ENCODE measurements around the gene RBPJL.

RBPJL gene

GRCh38 chr20:45306431-45306982 lies at the start of gene RBPJL:
TSS of gene RBPJL (plus strand) at chr20:45306840. CDS start at chr20:45306923, 83 bp downstream.
- Histone ChIP-seq H3K4me3 (IDR thresholded peaks at IDR 0.05; ENCODE audit: insufficient read depth, low read depth, low read length) (no peak within 1 kb of the TSS), H3K4me1 (ENCODE audit: low read depth, poor library complexity, severe bottlenecking) (peaks cover 24% of the 10 kb centered on the region), H2AFZ (ENCODE audit: low read depth) (no peak within 1 kb of the TSS), H4K20me1 (ENCODE audit: insufficient read depth) (no peaks in the 10 kb centered on the region), H3K27me3 (ENCODE audit: insufficient read depth, low read depth) (no peaks in the 10 kb centered on the region), H3K9ac (no peak within 1 kb of the TSS), H3K27ac (no peak within 1 kb of the TSS), H3K4me2 (no peak within 1 kb of the TSS), H3K36me3 (ENCODE audit: insufficient read depth) (no peaks in the 10 kb centered on the region), H3K79me2 (ENCODE audit: insufficient read depth, low read depth) (no peaks in the 10 kb centered on the region)
- peak; percentile 42 for TF ChIP-seq CTCF (conservative IDR thresholded peaks at IDR 0.05; ENCODE audit: low read depth, low read length)

- H3K9ac ChIP-seq: no peak overlapping the region
- H2AFZ ChIP-seq (ENCODE audit: low read depth): no peak overlapping the region
- H3K27me3 ChIP-seq (ENCODE audit: insufficient read depth, low read depth): no peaks in the 10 kb centered on the region
- peaks cover 40% of the 10 kb centered on the region for H3K4me1 ChIP-seq (ENCODE audit: low read depth, poor library complexity, severe bottlenecking)
- no peaks in the 10 kb centered on the region for H4K20me1 ChIP-seq (ENCODE audit: insufficient read depth)
- no peak for TF ChIP-seq CTCF (conservative IDR thresholded peaks at IDR 0.05; ENCODE audit: low read depth, low read length)
- no peaks in the 10 kb centered on the region for H3K36me3 ChIP-seq (ENCODE audit: insufficient read depth)
- no peak overlapping the region for H3K27ac ChIP-seq
- H3K4me2 ChIP-seq: no peak overlapping the region
- no peaks in the 10 kb centered on the region for H3K79me2 ChIP-seq (ENCODE audit: insufficient read depth, low read depth)
- no peak overlapping the region for H3K4me3 ChIP-seq (IDR thresholded peaks at IDR 0.05; ENCODE audit: insufficient read depth, low read depth, low read length)
Observed at GRCh38 chr20:45257161-45257560, 49.5 kb upstream of the RBPJL start.

- peaks cover 40% of the 10 kb centered on the region for H3K4me1 ChIP-seq (ENCODE audit: low read depth, poor library complexity, severe bottlenecking)
- TF ChIP-seq CTCF (conservative IDR thresholded peaks at IDR 0.05; ENCODE audit: low read depth, low read length): no peak
- H3K4me2 ChIP-seq: no peak overlapping the region
- H3K4me3 ChIP-seq (IDR thresholded peaks at IDR 0.05; ENCODE audit: insufficient read depth, low read depth, low read length): no peak overlapping the region
- H3K36me3 ChIP-seq (ENCODE audit: insufficient read depth): no peaks in the 10 kb centered on the region
- no peak overlapping the region for H3K9ac ChIP-seq
- H3K27me3 ChIP-seq (ENCODE audit: insufficient read depth, low read depth): no peaks in the 10 kb centered on the region
- no peaks in the 10 kb centered on the region for H4K20me1 ChIP-seq (ENCODE audit: insufficient read depth)
- no peak overlapping the region for H2AFZ ChIP-seq (ENCODE audit: low read depth)
- H3K79me2 ChIP-seq (ENCODE audit: insufficient read depth, low read depth): no peaks in the 10 kb centered on the region
- no peak overlapping the region for H3K27ac ChIP-seq
Observed at GRCh38 chr20:45257711-45258110, 48.9 kb upstream of the RBPJL start.

GRCh38 chr20:45258259-45258658 lies 48.4 kb upstream of the RBPJL start:
- H3K4me1 ChIP-seq (ENCODE audit: low read depth, poor library complexity, severe bottlenecking): peaks cover 38% of the 10 kb centered on the region
- H3K36me3 ChIP-seq (ENCODE audit: insufficient read depth): no peaks in the 10 kb centered on the region
- TF ChIP-seq CTCF (conservative IDR thresholded peaks at IDR 0.05; ENCODE audit: low read depth, low read length): no peak
- H3K27me3 ChIP-seq (ENCODE audit: insufficient read depth, low read depth): no peaks in the 10 kb centered on the region
- no peaks in the 10 kb centered on the region for H4K20me1 ChIP-seq (ENCODE audit: insufficient read depth)
- no peaks in the 10 kb centered on the region for H3K79me2 ChIP-seq (ENCODE audit: insufficient read depth, low read depth)
- H3K4me2 ChIP-seq: no peak overlapping the region
- H3K27ac ChIP-seq: no peak overlapping the region
- H2AFZ ChIP-seq (ENCODE audit: low read depth): no peak overlapping the region
- H3K4me3 ChIP-seq (IDR thresholded peaks at IDR 0.05; ENCODE audit: insufficient read depth, low read depth, low read length): no peak overlapping the region
- H3K9ac ChIP-seq: no peak overlapping the region

Data from KMS-11 (cell line).